ENCODE measurements around the gene SPACA5.
"Not testable (repeated sequence)": the region's sequence is repeated elsewhere in the genome, so short reads cannot be mapped to it uniquely, and the experiment has no call there.

The SPACA5 gene

DNA sequence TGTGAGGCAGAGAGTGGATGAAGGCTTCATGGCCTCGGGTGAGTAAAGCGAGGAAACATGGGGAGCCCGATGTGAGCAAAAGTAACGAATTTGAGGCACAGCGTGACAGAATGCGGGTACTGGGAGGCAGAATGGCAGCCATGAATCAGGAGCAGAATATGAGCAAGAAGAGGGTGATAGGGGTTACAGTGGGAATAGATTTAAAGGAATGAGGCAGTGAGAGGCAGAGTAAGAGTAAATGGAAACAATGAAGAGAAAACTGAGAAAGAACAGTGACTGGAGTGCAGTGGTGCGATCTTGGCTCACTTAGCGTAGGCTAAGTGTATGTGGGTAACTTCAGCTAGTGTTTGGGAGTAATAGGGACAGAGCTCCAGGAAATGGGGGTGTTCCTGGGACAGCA is at the start of gene SPACA5:
Gene SPACA5 (plus strand): TSS at position 301 of the 400 bp plus-strand sequence. CDS start 815 bp downstream, outside the sequence.
- not testable (repeated sequence) for FAIRE-seq

DNA sequence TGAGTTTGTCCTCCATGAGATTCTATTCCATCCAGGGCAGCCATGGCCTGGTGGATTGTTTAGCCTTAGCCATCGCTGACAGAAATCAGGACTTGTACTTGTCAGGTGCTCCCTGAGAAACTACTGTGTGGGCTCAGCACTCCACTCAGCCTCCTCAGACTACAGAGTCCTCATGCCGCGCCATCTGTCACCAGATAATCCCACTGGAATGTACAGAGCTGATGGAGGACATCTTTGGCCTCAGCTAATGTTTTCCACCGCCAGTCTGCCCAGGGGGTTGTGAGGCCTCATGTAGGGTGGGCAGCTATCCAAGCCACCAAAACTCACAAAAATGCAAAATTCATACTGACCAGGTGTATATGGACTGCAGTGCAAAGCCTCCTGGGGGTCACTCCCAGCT is 48.6 kb upstream of the SPACA5 start:
- not testable (repeated sequence) for FAIRE-seq

DNA sequence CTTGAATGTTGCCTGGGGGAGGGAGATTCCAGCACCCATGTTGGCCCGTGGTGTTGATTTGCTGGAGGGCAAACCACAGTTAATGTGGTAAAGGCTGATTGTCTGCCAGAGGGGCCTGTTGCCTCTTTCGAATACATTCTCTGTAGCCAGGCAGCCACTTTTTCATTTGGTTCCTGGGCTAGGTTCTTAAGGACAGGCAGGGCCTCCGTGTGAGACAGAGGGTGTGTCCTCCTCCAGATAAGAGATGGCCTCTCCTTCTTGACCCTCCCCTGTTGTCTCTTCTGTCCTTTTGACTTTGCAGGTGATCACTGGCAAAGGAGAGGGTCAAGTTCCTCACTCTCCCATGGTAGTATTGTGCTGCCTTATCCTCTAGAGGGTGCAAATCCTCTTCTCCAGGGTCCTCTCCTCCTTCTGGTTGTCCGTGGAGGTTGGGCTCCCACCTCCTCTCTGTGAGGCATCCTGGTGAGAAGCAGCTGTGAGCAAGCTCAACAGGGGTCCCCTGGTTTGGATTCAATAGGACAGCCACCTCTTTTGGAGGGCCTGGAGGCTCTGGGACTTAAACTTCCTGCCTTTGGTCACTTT is 47.9 kb upstream of the SPACA5 start:
- no peak for FAIRE-seq

- FAIRE-seq, result no peak
Measured at GRCh38 chrX:47960406-47960805, 46.4 kb upstream of the SPACA5 start.

GRCh38 chrX:47961830-47962229 is 45.0 kb upstream of the SPACA5 start:
- not testable (repeated sequence) for FAIRE-seq

DNA sequence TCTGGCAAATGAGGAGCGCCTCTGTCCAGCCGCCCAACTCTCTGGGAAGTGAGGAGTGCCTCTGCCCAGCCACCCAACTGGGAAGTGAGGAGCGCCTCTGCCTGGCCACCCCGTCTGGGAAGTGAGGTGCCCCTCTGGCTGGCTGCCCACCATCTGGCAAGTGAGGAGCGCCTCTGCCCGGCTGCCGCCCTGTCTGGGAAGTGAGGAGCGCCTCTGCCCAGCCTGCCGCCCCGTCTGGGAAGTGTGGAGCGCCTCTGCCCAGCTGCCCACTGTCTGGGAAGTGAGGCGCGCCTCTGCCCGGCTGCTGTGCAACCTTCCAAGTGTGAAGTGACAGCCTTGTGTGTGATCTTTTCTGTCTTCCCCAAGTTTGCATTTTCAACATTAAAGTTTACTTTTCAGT is 41.3 kb upstream of the SPACA5 start:
- FAIRE-seq, result not testable (repeated sequence)

DNA sequence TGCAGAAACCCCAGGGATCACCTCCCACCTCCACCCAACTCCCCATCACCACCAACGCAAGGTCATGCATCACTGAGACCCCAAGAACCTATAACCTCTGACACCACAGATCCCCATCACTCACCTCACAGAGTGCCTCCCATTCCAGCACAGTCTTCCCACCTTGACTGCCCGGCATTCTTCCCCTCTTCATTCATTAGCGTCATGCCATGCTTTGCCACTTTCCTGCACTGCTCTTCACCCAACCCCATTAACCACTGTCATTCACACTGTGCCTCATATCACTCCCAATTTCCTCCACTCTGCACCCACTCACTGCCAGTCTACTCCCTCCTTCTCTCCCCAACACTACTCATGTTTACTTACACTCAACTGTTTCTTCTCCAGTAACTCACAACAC is 33.6 kb upstream of the SPACA5 start:
- no peak for FAIRE-seq

- FAIRE-seq, result no peak
Measured at GRCh38 chrX:47976254-47977151, 30.3 kb upstream of the SPACA5 start.

- no peak for FAIRE-seq
Measured at GRCh38 chrX:47991263-47992094, 15.3 kb upstream of the SPACA5 start.

GRCh38 chrX:47992095-47992380 is 14.8 kb upstream of the SPACA5 start:
- no peak for FAIRE-seq

DNA sequence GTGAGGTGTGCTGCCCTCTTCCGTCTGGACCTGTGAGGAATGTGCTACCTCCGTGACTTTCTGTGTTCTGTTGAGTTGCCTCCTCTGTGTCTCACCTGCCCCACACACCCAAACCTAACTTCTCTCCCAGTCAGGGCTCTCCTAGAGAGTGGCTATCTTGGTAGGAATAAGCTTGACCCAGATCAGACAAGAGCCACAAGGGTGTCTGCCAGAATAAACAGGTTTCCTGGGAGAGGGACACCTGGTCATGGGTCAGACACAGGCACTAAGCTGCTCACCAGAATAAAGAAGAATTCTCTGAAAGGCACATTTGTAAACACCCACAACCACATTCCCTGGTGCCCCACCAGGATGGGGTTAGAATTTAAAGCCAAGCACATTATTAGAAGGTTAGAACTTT is 14.1 kb upstream of the SPACA5 start:
- FAIRE-seq, result no peak

DNA sequence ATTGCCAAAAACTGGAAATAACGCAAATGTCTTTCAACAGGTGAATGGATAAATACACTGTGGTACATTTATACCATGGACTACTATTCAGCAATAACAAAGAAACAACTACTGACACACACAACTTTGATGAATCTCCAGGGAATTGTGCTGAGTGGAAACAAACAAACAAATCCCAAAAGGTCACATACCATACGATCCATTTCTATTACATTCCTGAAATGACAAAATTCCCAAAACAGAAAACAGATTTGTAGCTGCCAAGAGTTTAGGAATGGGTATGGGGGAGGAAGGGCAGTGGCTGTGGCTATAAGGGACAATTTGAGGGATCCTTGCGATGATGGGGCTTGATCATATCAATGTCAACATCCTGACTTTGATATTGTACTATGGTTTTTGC is 5.5 kb upstream of the SPACA5 start:
- FAIRE-seq, result no peak

DNA sequence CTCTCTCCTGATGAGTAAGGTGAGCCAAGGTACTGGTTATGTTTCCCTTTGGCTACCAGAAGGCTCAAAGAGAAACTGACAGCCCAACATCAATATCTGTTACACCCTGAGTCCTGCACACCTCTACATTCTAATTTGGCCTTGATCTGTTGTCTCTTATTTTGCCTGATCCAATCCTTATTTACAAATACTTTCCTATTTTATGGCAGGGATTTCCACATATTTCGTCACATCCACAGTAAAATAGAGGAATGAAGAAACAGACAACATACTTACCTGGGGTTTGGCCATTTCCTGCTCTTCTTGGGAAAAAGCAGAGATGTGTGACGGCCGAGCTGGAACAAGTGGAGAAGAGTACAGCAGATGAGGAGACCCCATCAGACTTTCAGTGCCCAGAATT is 4.5 kb upstream of the SPACA5 start:
- no peak for FAIRE-seq

- no peak for FAIRE-seq
Measured at GRCh38 chrX:48002929-48003328, 3.9 kb upstream of the SPACA5 start.

DNA sequence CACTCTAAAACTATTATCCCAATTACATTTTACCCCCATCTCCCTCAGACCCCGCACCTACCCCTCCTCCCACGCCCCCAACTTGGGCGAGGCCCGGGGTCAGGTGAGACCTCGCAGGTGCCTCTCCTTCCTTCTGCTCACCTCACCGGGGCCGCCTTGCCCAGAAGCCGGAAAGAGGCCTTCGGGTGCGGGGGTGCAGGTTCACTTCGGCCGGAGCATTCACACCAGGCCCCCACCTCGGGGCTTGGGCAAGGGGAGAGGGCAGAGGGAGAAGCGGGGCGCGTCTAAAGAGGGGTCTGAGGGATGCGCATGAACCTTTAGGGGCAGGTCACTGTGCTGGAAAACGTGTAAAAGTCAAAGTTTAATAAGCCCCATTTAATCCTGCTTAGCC is 3.4 kb upstream of the SPACA5 start:
- FAIRE-seq, result no peak

DNA sequence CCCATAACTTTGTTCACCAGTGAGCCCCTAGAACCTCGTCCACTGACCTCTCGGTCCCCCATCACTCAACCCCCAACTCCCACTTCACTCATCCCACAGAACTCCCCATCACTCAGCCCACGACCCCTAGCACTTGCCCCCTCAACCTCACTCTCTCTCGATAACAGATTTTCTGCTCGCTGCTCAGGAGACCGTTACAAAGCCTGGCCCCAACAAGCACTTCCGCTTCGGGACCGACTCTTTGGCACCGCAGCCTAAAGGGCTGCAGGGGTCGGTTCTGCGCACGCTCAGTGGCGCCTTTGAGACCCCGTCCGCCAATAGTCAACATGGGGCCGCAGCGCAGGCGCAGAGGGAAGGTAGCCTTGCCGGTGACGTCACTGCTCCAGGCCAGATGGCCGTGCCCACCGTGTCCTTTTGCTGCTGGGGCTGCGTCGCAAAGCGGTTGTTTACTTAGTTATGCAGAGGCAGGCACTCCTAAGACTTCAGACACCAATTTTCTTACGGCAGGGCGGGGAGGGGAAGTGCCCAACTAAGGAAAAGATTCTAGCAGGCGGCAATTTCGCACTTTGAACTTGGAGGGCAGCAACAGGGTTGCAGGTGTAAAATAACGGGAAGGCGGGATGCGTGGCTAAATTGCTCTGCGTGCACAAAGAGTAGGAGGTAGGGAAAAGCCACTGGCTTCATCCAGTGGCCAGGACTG is 2.9 kb upstream of the SPACA5 start, which contains the start of gene ZNF182:
Gene ZNF182 (minus strand): TSS at position 232 of the 700 bp plus-strand sequence. CDS start 1,380 bp downstream, outside the sequence.
- FAIRE-seq, result no peak

- FAIRE-seq, result not testable (repeated sequence)
Measured at GRCh38 chrX:48009445-48009960, 2.7 kb downstream of the SPACA5 start.

DNA sequence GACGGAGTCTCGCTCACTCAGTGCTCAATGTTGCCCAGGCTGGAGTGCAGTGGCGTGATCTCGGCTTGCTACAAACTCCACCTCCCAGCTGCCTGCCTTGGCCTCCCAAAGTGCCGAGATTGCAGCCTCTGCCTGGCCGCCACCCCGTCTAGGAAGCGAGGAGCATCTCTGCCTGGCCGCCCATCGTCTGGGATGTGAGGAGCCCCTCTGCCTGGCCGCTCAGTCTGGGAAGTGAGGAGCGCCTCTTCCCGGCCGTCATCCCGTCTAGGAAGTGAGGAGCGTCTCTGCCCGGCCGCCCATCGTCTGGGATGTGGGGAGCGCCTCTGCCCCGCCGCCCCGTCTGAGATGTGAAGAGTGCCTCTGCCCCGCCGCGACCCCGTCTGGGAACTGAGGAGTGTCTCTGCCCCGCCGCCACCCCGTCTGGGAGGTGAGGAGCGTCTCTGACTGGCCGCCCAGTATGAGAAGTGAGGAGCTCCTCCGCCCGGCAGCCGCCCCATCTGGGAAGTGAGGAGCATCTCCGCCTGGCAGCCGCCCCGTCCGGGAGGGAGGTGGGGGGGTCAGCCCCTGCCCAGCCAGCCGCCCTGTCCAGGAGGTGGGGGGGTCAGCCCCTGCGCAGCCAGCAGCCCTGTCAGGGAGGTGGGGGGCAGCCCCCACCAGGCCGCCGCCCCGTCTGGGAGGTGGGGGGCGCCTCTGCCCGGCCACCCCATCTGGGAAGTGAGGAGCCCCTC is 10.0 kb downstream of the SPACA5 start:
- FAIRE-seq, result not testable (repeated sequence)

DNA sequence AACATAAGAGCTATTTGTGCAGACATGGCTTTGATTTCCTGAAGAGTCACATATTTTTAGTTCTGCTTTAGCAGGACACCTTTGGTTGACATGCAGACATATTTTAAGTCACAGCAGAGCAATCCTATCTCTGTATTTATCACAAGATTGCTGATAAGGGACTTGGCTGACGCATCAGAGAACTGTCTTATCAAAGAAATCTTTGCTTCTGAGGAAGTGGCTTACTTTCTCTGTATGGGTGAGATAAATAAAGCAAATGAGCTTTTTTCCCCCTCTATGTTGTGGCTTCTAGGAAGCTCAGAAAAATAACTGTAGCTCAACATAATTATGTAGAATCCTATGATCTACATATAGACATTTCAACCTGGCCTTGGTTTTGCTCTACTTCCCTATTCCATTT is 13.1 kb downstream of the SPACA5 start:
- not testable (repeated sequence) for FAIRE-seq

- not testable (repeated sequence) for FAIRE-seq
Measured at GRCh38 chrX:48020472-48020871, 13.7 kb downstream of the SPACA5 start.

DNA sequence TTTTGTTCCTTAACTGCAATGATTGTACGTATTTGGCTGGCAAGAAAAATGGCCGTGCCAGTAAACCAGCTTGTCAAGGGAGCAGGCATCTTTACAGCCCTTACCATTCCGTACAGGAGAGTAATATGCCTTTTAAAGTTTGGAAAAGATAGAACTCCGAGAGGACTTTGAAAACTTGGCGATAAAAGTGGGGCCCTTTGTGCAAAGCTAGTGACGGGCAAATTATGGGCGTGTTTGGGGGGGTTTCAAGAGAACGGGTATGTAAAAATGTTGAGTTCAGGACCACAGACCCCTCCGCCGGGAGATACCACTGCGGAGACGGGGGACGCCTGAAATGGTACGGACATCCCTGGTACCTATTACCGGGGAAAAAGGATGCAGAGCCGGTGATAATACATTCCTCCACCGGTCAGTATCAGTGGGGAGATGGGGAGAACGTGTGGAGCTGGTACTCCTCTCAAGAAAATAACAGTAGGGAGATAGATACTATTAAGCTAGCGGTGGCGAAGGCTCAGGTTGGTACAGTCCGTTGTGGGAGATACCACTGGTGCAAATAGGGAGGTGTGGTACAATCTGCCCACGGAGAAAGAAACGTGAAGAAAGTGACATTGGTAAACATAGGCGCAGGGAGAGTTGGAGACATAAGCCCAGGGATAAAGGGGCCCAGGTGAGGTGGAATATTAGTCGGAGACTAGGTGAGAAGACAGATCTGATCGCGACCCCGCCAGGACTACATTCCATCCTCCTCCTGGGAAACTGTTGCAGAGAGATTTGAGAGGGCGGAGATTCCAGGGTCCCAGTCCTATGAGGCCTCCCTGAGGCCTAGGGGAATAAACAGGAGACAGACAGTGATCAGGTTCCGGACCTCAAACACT is 14.5 kb downstream of the SPACA5 start:
- FAIRE-seq, result no peak
